HG03025 (cell line): Measurements from ENCODE around the gene PHC1.
"Not testable (repeated sequence)": the region's sequence is repeated elsewhere in the genome, so short reads cannot be mapped to it uniquely, and the experiment has no call there.

Experiments
- ATAC-seq: cut with Tn5 transposase; IDR thresholded peaks from one replicate; pipeline ENCODE4 v1.9.1; 2021; ENCODE audit warnings: mild to moderate bottlenecking, moderate library complexity; ENCODE audit not compliant: unreplicated experiment, low FRiP score

The PHC1 gene

GRCh38 chr12:8914033-8914715 is at the start of gene PHC1:
Gene PHC1 (plus strand): TSS chr12:8914509. CDS start chr12:8917678, 3,169 bp downstream.
- peak; percentile 76 for ATAC-seq

GRCh38 chr12:8866429-8866828 is 47.9 kb upstream of the PHC1 start:
- no peak for ATAC-seq

GRCh38 chr12:8867009-8867408 is 47.3 kb upstream of the PHC1 start:
- ATAC-seq, result no peak

- no peak for ATAC-seq
These were observed 46.5 kb upstream of the PHC1 start for GRCh38 chr12:8867786-8868185.

DNA sequence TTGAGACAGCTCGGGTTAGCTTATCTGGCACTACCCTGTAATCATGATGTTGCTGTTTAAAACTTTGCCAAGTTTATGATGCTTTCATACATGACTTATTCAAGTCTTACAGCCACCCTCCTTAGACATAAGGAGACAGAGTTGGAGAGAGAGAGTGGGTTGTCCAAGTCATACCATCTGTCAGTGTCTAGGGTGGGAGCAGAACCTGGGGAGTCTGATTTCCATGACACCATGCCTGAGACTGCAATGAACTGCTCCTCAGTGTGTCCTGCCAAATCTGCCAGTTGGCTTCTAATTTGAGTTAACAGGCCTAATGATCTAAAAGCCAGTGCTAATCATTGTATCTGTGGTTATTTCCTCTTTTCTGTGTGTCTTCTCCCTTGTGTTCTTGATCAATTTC is 43.7 kb upstream of the PHC1 start:
- no peak for ATAC-seq

- ATAC-seq, result no peak
These were observed 43.2 kb upstream of the PHC1 start for GRCh38 chr12:8871068-8871467.

DNA sequence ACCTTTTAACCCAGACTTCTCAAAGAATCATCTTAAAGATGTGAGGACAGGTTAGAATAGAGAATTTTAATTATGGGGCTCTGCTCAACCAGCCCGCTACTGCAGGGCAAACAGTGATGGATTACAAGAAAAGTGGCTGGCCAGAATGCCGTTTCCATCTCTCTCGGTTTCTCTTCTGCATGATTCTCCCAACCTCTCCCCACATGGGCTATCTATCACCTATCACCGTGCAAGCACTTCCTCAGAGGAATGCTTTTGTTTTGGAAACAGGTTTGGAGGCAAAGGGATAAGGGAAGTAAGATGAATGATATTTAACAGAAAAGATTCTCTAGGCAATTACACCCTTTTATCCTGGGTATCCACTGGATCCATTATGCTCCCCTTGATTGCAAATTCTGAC is 37.4 kb upstream of the PHC1 start:
- ATAC-seq, result no peak

DNA sequence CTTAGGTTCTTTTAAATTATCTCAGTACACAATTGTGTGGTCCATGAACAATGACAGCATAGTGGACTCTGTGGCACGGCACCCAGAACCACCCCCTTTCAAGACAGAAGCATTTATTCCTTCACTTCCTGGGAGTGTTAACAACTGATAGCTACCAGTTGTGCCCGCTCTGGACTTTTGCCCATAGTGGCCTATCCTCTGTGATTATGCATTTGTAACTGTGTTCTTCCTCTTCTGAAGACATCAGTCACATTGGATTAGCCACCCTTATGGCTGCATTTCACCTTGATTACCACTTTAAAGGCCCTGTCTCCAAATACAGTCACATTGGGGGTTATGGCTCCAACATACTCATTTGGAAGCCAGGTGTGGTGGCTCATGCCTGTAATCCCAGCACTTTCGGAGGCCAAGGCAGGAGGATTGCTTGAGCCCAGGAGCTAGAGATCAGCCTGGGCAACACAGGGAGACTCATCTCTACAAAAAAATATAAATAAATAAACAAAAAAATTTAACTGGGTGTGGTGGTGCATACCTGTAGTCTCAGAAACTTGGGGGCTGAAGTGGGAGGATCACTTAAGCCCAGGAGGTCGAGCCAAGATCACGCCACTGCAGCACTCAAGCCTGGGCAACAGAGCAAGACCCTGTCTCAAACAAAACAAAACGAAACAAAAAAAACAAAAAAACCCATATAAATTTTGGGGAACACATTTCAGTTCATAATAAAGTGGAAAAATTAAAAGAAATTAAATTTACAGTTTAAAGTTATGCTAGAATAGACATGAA is 27.6 kb upstream of the PHC1 start:
- no peak for ATAC-seq

- ATAC-seq, result no peak
These were observed 27.0 kb upstream of the PHC1 start for GRCh38 chr12:8887285-8887715.

- no peak for ATAC-seq
These were observed 23.8 kb upstream of the PHC1 start for GRCh38 chr12:8890313-8891085.

GRCh38 chr12:8891976-8892375 is 22.3 kb upstream of the PHC1 start:
- ATAC-seq, result no peak

GRCh38 chr12:8894378-8894777 is 19.9 kb upstream of the PHC1 start:
- ATAC-seq, result no peak

- ATAC-seq, result no peak
These were observed 19.3 kb upstream of the PHC1 start for GRCh38 chr12:8894986-8895385.

DNA sequence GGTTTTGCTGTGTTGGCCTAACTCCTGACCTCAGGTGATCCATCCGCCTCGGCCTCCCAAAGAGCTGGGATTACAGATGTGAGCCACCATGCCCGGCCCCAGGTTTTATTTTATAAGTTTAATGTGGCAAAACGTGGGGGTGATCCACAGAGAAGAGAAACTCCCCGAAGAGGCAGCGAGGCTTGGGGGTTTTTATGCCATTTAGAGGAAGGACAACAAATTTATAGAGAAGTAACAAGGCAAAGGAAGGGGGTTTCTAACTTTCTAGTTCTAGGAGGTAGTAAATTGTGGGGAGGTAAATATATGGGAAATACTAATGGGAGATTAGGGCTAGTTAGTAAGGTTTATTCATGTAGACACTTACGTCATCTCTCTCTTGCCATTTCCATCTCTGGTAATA is 17.2 kb upstream of the PHC1 start:
- ATAC-seq, result no peak

GRCh38 chr12:8899830-8900229 is 14.5 kb upstream of the PHC1 start:
- ATAC-seq, result no peak

DNA sequence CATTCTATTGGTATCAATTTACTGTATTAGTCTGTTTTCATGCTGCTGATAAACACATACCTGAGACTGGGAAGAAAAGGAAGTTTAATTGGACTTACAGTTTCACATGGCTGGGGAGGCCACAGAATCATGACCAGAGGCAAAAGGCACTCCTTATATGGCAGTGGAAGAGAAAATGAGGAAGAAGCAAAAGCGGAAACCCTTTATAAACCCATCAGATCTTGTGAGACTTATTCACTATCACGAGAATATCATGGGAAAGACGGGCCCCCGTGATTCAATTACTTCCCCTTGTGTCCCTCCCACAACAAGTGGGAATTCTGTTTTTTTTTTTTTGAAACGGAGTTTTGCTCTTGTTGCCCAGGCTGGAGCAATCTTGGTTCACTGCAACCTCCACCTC is 11.6 kb upstream of the PHC1 start:
- not testable (repeated sequence) for ATAC-seq

DNA sequence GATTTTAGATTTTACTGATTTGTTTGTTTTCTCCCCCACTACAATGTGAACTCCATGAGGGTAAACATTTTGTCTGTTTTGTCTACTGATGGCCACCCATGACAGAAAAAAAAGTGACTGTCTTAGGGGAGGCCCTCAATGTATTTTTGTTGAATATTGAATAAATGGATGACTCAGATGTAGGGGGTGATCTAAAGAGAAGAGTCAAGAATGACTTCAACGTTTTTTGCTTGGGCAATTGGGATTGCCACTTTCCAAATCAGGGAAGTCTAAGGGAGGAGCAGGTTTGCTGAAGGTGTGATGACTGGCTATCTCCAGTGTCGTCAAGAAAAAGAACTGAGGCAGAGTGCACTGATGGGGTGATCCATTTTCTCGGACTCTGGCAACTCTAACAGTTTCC is 10.7 kb upstream of the PHC1 start:
- no peak for ATAC-seq

DNA sequence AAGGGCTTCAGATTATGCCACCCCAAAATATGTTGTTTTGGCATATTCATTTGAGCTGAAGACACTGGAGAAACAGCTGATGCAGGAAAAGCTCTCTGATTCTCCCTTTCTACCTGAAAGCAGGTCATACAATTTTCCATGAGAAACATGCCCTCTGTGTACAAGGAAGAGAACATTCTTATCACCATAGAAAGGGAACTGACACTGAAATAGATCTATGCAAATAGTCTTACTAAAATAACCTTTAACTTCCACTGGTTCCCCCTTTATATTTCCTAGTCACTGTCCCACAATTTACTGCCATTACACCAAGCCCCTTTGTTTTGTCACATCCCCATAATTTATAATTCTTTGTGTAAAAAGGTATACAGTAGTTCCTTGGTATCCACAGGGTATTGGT is 9.6 kb upstream of the PHC1 start:
- no peak for ATAC-seq

DNA sequence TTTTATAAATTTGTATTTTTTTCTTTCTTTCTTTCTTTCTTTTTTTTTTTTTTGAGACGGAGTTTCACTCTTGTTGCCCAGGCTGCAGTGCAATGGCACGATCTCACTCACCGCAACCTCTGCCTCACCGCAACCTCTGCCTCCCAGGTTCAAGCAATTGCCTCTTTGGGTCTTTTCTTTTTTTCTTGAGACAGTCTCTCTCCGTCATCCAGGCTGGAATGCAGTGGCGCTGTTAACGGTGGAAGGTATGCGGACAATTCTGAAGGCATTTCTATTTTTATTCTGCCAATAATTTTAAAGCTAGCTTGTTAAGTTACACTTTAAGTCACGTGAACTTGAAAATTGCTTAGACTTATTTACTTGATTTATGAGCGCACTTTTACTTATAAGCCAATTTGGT is 8.8 kb upstream of the PHC1 start:
- ATAC-seq, result no peak

DNA sequence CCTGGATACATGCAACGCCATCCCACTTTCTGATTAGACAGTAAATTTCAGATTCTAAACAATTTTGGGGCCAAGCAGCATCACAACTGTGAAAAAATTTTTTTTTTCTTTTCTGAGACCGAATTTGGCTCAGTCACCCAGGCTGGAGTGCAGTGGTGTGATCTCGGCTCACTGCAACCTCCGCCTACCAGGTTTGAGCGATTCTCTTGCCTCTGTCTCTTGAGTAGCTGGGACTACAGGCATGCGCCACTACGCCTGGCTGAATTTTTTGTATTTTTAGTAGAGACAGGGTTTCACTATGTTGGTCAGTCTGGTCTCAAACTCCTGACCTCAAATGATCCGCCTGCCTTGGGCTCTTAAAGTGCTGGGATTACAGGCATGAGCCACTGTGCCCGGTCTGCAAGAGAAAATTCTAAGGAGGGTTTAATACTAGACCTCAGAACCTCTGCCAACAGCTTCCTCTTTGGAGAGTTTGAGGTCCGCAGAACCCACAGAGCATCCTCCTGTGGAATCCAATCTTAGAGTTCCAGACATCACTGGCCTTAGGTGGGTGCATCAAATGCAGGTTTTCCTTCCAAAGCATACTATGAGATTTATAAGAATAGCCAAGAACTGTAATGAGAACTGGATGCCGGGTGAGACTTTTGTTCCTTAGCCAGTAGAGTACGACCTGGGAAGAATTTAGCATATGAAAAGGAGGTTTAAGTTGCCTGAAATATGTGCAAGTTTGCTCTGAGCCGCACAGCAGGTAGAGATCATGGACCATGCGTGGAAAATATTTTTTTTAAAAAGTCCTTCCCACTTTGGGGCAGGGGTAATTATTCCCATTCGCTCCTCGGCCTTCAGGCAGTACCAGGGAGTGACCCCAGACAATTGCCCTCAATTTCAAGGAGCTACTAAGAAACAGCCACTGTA is 7.8 kb upstream of the PHC1 start:
- no peak for ATAC-seq
